ENCODE measurements around the gene COX8A.
A peak's percentile ranks its signal among the peaks of the same experiment; 100 is the strongest.

Gene COX8A

GRCh38 chr11:63991558-63991957, 17.1 kb downstream of the COX8A start:
- H3K36me3 Mint-ChIP-seq, result peaks cover 76% of the 10 kb centered on the region
- H3K4me1 Mint-ChIP-seq, result peaks cover 35% of the 10 kb centered on the region
- no peak for ATAC-seq
- peak overlapping the region; percentile 46 for H3K27ac Mint-ChIP-seq
- H3K27me3 Mint-ChIP-seq, result no peaks in the 10 kb centered on the region
- no peak overlapping the region for H3K4me3 Mint-ChIP-seq
- no peaks in the 10 kb centered on the region for H3K9me3 Mint-ChIP-seq

GRCh38 chr11:63993100-63993499, 18.7 kb downstream of the COX8A start:
- Mint-ChIP-seq H3K27me3 (no peaks in the 10 kb centered on the region), H3K36me3 (peaks cover 91% of the 10 kb centered on the region), H3K27ac (peak overlapping the region; percentile 12), H3K4me3 (no peak overlapping the region), H3K4me1 (peaks cover 35% of the 10 kb centered on the region), H3K9me3 (no peaks in the 10 kb centered on the region)
- no peak for ATAC-seq

- Mint-ChIP-seq H3K27ac (no peak overlapping the region), H3K4me3 (no peak overlapping the region), H3K4me1 (peaks cover 39% of the 10 kb centered on the region), H3K9me3 (no peaks in the 10 kb centered on the region), H3K36me3 (peaks cover 89% of the 10 kb centered on the region), H3K27me3 (no peaks in the 10 kb centered on the region)
- no peak for ATAC-seq
Observed at GRCh38 chr11:63993993-63994392, 19.6 kb downstream of the COX8A start.

- Mint-ChIP-seq H3K27ac (no peak overlapping the region), H3K36me3 (peaks cover 67% of the 10 kb centered on the region), H3K4me3 (no peak overlapping the region), H3K27me3 (no peaks in the 10 kb centered on the region), H3K4me1 (peaks cover 43% of the 10 kb centered on the region), H3K9me3 (no peaks in the 10 kb centered on the region)
- ATAC-seq, result no peak
Observed at GRCh38 chr11:63996512-63996911, 22.1 kb downstream of the COX8A start.

GRCh38 chr11:63997104-63997700, 22.8 kb downstream of the COX8A start:
- Mint-ChIP-seq H3K4me3 (no peak overlapping the region), H3K36me3 (peaks cover 60% of the 10 kb centered on the region), H3K27me3 (no peaks in the 10 kb centered on the region), H3K4me1 (peaks cover 36% of the 10 kb centered on the region), H3K9me3 (no peaks in the 10 kb centered on the region), H3K27ac (no peak overlapping the region)
- ATAC-seq, result no peak

- no peak for ATAC-seq
- Mint-ChIP-seq H3K4me3 (no peak overlapping the region), H3K36me3 (peaks cover 56% of the 10 kb centered on the region), H3K4me1 (peaks cover 34% of the 10 kb centered on the region), H3K9me3 (no peaks in the 10 kb centered on the region), H3K27ac (no peak overlapping the region), H3K27me3 (no peaks in the 10 kb centered on the region)
Observed at GRCh38 chr11:63997801-63998337, 23.4 kb downstream of the COX8A start.

- Mint-ChIP-seq H3K27me3 (no peaks in the 10 kb centered on the region), H3K4me3 (peak overlapping the region; percentile 58)
Observed at GRCh38 chr11:63998558-63999348, 24.3 kb downstream of the COX8A start.

GRCh38 chr11:63999349-64000025, 25.1 kb downstream of the COX8A start:
- ATAC-seq, result peak; percentile 72
- H3K36me3 Mint-ChIP-seq, result peaks cover 42% of the 10 kb centered on the region
- no peaks in the 10 kb centered on the region for H3K27me3 Mint-ChIP-seq
- H3K9me3 Mint-ChIP-seq, result no peaks in the 10 kb centered on the region
- H3K4me1 Mint-ChIP-seq, result peaks cover 29% of the 10 kb centered on the region
- no peak overlapping the region for H3K27ac Mint-ChIP-seq
- H3K4me3 Mint-ChIP-seq, result peak overlapping the region; percentile 65

More at GRCh38 chr11:63998558-63999348, 24.3 kb downstream of the COX8A start:
- H3K36me3 Mint-ChIP-seq, result peaks cover 47% of the 10 kb centered on the region
- H3K4me1 Mint-ChIP-seq, result peaks cover 29% of the 10 kb centered on the region
- no peak overlapping the region for H3K27ac Mint-ChIP-seq
- no peaks in the 10 kb centered on the region for H3K9me3 Mint-ChIP-seq
- peak; percentile 3 for ATAC-seq

- Mint-ChIP-seq H3K27me3 (peaks cover under 1% of the 10 kb centered on the region), H3K27ac (no peak overlapping the region), H3K9me3 (no peaks in the 10 kb centered on the region), H3K4me1 (peaks cover 29% of the 10 kb centered on the region), H3K4me3 (peak overlapping the region; percentile 65), H3K36me3 (peaks cover 35% of the 10 kb centered on the region)
- peak; percentile 85 for ATAC-seq
Observed at GRCh38 chr11:64000026-64000739, 25.8 kb downstream of the COX8A start.

- Mint-ChIP-seq H3K27ac (no peak overlapping the region), H3K27me3 (peaks cover 8% of the 10 kb centered on the region), H3K4me1 (peaks cover 29% of the 10 kb centered on the region), H3K9me3 (no peaks in the 10 kb centered on the region), H3K4me3 (peak overlapping the region; percentile 13), H3K36me3 (peaks cover 27% of the 10 kb centered on the region)
- ATAC-seq, result no peak
Observed at GRCh38 chr11:64000740-64001483, 26.5 kb downstream of the COX8A start.

GRCh38 chr11:64001484-64002420, 27.3 kb downstream of the COX8A start:
- ATAC-seq, result no peak
- Mint-ChIP-seq H3K27me3 (peaks cover 16% of the 10 kb centered on the region), H3K27ac (no peak overlapping the region), H3K4me3 (peak overlapping the region; percentile 13), H3K36me3 (peaks cover 19% of the 10 kb centered on the region), H3K4me1 (peaks cover 34% of the 10 kb centered on the region), H3K9me3 (no peaks in the 10 kb centered on the region)

GRCh38 chr11:64003807-64004589, 29.6 kb downstream of the COX8A start:
- Mint-ChIP-seq H3K4me1 (peaks cover 29% of the 10 kb centered on the region), H3K36me3 (no peaks in the 10 kb centered on the region), H3K4me3 (no peak overlapping the region), H3K27me3 (peaks cover 38% of the 10 kb centered on the region), H3K27ac (no peak overlapping the region), H3K9me3 (no peaks in the 10 kb centered on the region)
- ATAC-seq, result no peak

GRCh38 chr11:64004590-64004984, 30.2 kb downstream of the COX8A start:
- H3K27ac Mint-ChIP-seq, result no peak overlapping the region
- no peaks in the 10 kb centered on the region for H3K36me3 Mint-ChIP-seq
- H3K9me3 Mint-ChIP-seq, result no peaks in the 10 kb centered on the region
- H3K4me1 Mint-ChIP-seq, result peaks cover 26% of the 10 kb centered on the region
- H3K27me3 Mint-ChIP-seq, result peaks cover 41% of the 10 kb centered on the region
- no peak for ATAC-seq
- H3K4me3 Mint-ChIP-seq, result no peak overlapping the region

Data from stimulated activated memory B cell treated with anti-CD40 and anti-IgM and Interleukin-4, amounts not matched to agents 10 μg/mL and 1 μg/mL and 100 μg/mL, for 72 hours (primary cell).